ENCODE measurements around the gene RPGRIP1L.

DNA sequence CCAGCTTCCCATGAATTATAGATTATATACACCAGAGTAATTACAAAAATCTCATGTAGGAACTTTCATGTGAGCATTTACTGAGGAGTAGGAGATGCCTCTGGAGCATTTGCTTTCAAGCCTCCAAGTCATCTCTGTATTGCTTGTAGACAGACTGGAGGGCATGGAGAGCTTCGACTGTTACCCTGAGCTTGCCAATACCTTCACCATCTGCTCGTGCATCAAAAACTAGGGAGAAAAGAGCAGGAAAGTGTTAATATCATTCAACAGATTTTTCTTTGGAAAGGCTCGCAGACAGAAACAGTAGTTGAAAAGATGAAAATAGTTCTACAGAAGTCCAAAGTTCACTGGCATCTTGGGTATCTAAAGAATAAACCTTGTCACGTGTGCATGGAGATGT lies 101.7 kb downstream of the RPGRIP1L start:
- no peak for TF ChIP-seq GATA2 (IDR thresholded peaks at IDR 0.05; ENCODE audit: low read depth, low read length)
- no peak for TF ChIP-seq GATA3 (IDR thresholded peaks at IDR 0.05; ENCODE audit: low read depth, low read length)
